GM18861 (cell line): ENCODE measurements around the gene MYOF.
"Not testable (repeated sequence)": the region's sequence is repeated elsewhere in the genome, so short reads cannot be mapped to it uniquely, and the experiment has no call there.

ENCODE experiments used
- ATAC-seq: cut with Tn5 transposase; IDR thresholded peaks from one replicate; pipeline ENCODE4 v1.9.1; 2021; ENCODE audit not compliant: unreplicated experiment

MYOF gene

DNA sequence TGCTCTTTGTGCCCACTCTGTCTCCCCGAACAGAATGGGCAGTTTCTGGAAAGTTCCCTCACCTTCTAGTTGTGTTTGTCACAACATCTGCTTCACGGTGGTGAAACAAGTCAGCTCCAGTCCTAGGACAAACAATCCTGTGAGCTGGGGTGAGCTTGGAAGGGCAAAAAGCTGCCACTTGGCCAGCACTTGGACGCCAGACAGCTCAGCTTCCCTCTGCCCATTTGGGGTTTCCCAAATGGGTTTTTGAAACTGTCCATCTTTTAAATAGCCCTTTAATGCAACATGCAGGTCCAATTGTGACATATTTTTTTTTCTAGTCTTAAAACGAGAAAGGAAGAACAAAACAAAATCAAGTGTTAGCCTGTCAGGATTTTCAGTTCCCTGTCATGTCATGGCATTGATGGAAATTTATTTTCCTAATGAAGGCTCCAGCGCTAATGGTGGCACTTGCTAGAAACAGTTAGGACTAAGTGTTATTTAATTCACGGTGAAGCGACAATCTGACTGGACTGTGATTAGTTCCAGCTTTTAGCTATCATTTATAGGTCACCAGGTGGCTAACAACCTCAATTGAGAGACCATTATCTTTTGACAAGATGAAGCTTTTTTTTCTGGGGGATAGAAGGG lies 181.7 kb downstream of the MYOF start:
- no peak for ATAC-seq

DNA sequence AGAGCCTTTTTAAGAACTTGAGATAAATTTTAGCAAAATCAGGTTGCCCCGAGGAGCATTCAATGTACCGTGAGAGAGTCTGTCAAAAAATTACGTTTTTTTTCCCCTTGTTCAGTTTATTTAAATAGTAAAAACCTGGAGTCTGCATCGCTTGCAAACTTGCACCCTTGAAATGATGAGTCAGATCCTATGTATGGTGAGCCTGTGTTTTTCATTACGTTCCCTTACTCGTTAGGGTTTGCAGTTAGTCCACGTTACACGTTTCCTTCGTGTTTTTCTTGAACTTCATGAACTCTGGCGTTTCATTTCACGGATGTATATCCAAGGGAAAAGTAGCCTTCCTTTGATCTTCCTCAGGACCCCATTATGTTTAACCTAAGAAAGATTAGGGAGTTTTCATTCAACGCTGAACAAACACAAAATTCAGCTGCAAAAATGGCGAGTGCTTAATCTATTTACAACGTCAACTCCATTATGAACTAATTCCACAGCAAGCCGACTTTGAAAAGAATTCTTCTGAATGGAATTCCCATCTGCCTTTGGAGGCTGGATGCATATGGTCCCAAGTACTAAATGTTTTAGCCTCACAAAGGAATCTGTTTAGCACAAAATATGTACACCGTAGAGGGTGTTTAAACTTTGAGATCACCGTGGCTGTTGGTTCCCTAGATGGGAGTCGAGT lies 182.4 kb downstream of the MYOF start:
- ATAC-seq: no peak

DNA sequence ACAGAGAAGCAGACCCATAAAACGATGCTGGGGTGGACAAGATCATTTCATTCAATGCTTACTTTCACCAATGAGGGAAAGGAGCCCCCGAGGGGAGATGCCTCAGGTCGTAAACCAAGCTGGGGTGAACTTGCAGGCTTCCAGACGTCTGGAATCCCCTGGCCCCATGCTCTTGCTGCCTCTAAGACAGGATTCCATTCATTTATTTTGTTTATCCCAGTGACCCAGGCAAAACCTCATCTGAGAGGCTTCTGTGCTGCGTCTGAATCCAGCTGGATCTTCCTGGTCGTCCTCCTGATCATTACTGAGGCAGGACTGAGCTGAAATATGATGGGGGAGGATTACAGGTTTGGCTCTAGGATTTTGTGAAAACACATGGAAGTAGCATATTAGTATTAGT lies 182.9 kb downstream of the MYOF start:
- ATAC-seq: no peak

GRCh38 chr10:93296151-93296550 lies 186.0 kb downstream of the MYOF start:
- ATAC-seq: no peak

DNA sequence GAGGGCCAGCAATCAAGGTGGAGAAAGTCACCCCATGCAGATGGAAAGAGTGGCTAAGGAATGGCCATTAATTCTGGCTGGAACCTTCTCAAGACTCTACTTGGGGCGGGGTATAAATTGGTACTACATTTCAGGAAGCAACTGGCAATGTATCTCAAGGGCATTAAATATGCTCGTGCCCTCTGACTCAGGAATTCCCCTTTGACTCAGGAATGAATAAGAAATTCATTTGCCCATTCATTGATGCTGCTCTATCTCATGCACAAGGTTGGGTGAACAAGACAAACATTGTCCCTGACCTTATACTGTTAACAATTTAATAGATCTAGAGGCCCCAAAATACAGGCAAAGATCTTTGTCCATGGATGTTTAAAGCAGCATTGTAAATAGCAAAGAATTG lies 188.1 kb downstream of the MYOF start:
- ATAC-seq: no peak

DNA sequence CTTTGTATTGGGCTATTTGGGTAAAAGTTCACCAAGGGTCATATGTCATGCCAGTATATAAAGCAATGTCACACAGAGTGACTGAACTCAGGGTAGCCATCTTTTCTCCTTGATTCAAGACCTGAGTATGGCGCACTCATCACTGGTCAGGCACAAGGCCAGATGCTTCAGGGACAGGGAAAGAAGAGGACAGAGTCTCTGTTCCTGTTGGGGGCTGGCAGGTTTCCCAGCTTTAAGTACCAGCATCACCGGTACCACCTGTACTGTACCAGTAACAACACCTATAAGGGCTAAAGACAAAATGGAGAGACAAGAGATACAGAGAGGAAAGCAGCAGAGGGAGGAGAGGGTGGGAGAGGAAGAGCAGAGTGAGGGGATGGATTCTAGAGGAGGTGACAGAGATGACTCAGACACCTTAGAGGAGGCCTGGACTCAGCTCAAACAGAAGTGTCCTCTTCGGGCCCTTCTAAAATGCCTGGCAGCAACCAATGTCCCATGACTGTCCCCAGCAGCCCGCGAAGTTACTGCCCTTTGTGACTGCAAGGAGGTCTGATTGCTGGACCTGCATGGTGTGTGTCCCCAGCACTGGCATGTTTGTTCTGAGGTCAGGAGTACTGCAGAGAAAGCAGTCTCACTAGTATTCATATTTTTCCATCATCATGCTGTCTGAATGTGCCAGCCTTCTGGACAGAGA lies 191.3 kb downstream of the MYOF start:
- ATAC-seq: no peak

DNA sequence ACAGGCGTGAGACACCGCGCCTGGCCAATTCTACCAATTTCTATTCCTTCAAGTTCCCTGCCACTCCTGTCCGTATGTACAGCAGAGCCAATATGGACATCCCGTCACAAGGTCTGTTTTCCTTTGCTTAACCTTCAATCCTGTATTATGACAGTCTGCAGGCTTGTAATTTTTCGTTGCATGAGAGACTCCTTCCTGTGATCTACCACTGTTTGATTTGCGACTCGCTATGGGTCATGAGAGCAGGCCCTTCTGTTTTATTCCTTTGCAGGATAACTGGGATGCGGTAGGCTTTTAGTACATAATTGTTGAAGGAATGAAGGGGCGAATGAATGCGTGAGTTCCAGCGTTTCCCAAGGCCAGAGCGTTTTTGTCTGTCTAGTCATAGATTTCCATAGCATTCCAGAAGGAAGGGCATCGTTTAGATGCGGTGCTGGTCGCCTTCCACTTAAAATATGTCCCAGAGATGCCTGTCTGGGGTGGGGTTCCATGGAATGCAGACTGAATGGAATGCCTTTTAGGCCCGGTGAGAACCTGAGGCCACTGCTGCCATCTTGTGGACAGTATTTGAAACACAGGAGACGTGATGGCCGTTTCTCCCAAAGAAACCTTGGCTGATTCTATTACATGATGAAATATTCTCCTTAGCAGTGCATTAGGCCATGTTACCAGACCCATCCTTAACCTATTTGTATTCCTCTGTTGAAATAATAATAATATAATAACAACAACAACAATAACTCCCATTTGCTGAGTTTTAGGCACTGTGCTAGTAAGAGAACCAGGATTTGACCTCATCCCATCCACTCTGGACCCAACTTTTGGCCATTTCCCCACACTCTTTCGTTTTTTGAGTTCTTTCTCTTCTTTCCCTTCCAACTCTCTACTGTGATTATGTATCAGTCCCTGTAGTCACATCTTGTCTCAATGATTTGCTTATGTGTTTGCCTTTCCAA lies 193.2 kb downstream of the MYOF start:
- ATAC-seq: no peak

- ATAC-seq: no peak
Measured at GRCh38 chr10:93287775-93288174, 194.4 kb downstream of the MYOF start.

DNA sequence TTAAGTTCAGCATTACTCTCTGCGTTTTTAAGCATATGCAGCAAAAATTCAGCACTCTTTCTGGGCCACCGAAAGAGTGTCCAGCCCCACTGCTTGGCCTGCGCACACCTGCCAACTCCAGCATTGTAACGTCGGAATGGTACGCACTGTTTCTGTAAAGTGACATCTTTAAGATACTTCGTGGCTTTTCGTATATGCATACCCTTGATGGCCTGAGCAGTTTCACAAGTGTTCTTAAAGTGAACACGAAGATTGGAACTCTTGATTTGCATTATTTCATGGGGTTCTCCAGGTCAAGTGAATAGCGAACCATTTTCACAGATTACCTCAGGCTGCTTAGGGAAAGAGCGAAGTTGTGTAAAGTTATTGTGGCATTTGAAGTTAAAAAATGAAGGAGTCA lies 197.9 kb downstream of the MYOF start:
- ATAC-seq: not testable (repeated sequence)

DNA sequence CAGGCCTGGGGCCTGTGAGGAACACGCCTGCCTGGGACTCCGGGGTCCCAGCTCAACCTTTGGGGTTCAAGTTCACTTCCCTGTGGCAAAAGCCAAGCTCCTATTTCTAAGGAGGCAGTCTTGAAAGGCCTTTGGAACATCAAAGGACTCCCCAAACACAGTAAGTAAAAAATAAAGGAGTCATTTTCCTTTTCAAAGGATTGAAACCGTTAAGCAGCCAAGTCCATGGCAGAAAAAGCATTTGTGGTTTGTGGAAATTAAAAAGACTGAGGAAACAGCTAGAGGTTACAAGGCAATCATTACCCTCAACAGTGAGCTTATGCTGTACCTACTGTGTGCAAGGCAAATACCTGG lies 200.8 kb downstream of the MYOF start:
- ATAC-seq: no peak

DNA sequence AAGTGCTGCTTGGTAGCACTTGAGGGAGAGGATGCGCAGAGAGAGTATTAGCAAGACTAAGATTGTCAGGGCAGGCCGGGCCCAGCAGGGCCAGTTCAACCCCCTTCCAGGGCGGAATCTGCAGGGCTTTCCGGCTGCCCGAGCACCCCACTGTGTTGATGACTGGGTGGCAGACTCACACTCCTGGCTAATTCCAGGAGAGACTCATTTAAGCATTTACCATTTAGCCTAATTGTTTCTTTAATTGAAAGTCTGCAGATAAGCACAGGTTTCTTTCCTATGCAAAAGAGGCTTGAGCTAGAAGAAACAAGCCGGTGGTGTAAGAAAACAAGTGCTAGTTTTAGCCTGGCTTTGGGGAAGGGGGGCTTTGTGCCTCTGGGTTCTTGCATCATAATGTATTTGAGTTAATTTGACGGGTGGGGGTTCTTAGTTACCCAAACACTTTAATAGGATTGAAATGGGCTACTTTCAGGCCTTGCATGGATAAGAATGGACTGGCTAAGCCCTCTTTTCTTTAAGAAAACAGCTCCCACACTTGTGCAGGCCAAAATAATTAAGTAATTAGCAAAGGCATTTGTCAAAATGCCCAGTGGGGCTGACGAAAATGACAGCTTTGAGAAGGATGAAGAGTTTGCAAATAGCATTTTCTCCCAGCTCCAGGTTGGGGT lies 201.3 kb downstream of the MYOF start:
- no peak for ATAC-seq

DNA sequence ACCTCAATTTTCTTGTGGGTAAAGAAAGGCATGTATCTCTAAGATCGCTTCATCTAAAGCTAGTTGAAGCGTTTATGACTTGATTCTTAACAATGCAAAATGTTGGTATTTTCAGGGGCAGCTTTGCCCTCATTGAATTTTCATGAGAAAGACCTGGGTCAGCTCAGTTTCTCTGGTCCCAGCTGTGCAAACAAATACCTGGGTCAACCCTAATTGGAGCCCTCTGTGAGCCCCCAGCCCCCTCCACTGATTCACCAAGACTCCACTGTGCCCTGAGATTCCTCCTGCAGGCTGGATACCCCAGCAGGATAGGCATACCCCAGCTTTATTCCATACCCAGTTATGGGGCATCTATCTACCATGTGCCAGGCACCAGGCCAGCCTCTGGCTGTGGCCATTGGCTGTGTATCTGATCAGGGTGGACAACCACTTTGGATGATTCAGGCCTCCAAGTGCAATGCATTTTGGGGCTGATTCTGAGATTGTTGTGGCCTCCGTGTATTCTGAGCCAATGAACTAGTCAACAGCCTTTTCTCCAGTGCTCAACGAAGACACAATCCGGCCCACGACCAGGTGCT lies 201.9 kb downstream of the MYOF start:
- ATAC-seq: no peak

GRCh38 chr10:93277360-93277759 lies 204.8 kb downstream of the MYOF start:
- no peak for ATAC-seq

GRCh38 chr10:93274419-93274818 lies 207.7 kb downstream of the MYOF start:
- ATAC-seq: no peak

GRCh38 chr10:93272884-93273675 lies 209.1 kb downstream of the MYOF start:
- no peak for ATAC-seq

DNA sequence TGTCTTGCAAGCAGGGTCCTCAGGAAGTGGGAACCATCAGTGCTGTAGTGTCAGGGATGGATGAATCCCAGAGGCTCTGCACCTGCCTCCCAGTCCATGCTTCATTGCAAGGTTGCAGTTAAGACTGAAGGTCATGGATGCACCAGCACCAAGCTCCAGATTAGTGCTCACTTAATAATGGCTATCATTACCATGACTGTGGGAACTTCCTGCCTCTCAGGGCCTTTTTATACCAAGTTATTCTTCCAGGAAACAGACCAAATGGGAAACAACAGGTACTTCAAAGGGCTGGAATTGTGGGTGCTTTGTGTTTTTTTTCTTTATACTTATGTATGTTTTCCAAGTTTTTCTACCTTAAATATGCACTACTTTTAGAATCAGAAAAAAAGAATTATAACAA lies 210.8 kb downstream of the MYOF start:
- no peak for ATAC-seq

GRCh38 chr10:93269281-93269680 lies 212.9 kb downstream of the MYOF start:
- ATAC-seq: no peak

GRCh38 chr10:93268021-93268420 lies 214.1 kb downstream of the MYOF start:
- ATAC-seq: no peak

GRCh38 chr10:93267521-93267920 lies 214.6 kb downstream of the MYOF start:
- peak; percentile 98 for ATAC-seq

GRCh38 chr10:93266858-93267257 lies 215.3 kb downstream of the MYOF start:
- peak; percentile 19 for ATAC-seq
